ENCODE results near the gene KATNBL1.

GRCh38 chr15:34111488-34111887 lies 98.4 kb downstream of the KATNBL1 start:
- TF ChIP-seq POLR2AphosphoS5 (IDR thresholded peaks at IDR 0.05; ENCODE audit: borderline replicate concordance, low read depth, low read length): no peak
- no peak for TF ChIP-seq EZH2 (IDR thresholded peaks at IDR 0.05)

Measured in SK-N-MC (cell line).